T-cell (primary cell): ENCODE data around the gene OSCP1. TPM values are rescaled to one million over a fixed set of nuclear protein-coding genes. Genes with fewer than 3 reads are reported as not detected.
A peak's percentile ranks its signal among the peaks of the same experiment; 100 is the strongest.

ENCODE experiments used
- ATAC-seq, 4 experiments: fragments of 200-7000 bp in 3 of 4; fragments of 150-1000 bp in 1 of 4; cut with Tn5 transposase; replicated peaks in 1 of 4; 1 replicate in 3 of 4; 2 replicates in 1 of 4; pipeline ENCODE4 v1.10.0; 2021; ENCODE audit warnings: moderate library complexity in 3 of 4, mild to moderate bottlenecking in 2 of 4, moderate number of reproducible peaks in 1 of 4
- CTCF ChIA-PET, 2 donors: fragments of 300-600 bp; sonication (Branson Sonifier 250); formaldehyde crosslinking; loops; one replicate each; lab custom pipeline; 2022; ENCODE audit warnings: antibody characterized with exemption in 2 of 2; lab: Charles Lee
- POLR2A ChIA-PET, 2 donors: fragments of 300-600 bp; sonication (Branson Sonifier 250); formaldehyde crosslinking; loops; one replicate each; lab custom pipeline; 2022; ENCODE audit warnings: antibody characterized with exemption in 2 of 2; lab: Charles Lee
- DNase-seq, 35 experiments: peaks; one replicate each; pipeline versions ENCODE4 v3.0.0 to v3.0.0-alpha.2; 2013 to 2023
- H3K27ac ChIP-seq: one replicate; pipeline ENCODE4 v1.5.1; 2013; ENCODE audit warnings: low read length
- H3K27me3 ChIP-seq, 2 experiments: replicated peaks in 1 of 2; 1 replicate in 1 of 2; 2 replicates in 1 of 2; pipeline versions ENCODE4 v1.6.1 to v1.7.0; 2013; ENCODE audit warnings: low read length in 1 of 2, mixed read lengths in 1 of 2; ENCODE audit not compliant: control insufficient read depth in 2 of 2, insufficient read depth in 2 of 2; ENCODE audit errors: extremely low read depth in 1 of 2
- H3K36me3 ChIP-seq, 2 donors: 1 replicate in 1 of 2; 2 replicates in 1 of 2; pipeline versions ENCODE4 v1.6.1 to v1.7.0; 2013; ENCODE audit warnings: low read length in 1 of 2; ENCODE audit not compliant: control insufficient read depth in 2 of 2, insufficient read depth in 1 of 2; ENCODE audit errors: extremely low read depth in 1 of 2
- H3K4me1 ChIP-seq, 2 experiments: 1 replicate in 1 of 2; 2 replicates in 1 of 2; pipeline versions ENCODE4 v1.6.1 to v1.7.0; 2013; ENCODE audit warnings: low read length in 2 of 2, mixed read lengths in 1 of 2; ENCODE audit not compliant: insufficient read depth in 2 of 2, control insufficient read depth in 1 of 2; ENCODE audit errors: extremely low read depth in 1 of 2
- H3K4me3 ChIP-seq, 2 donors: 1 replicate in 1 of 2; 2 replicates in 1 of 2; pipeline versions ENCODE4 v1.5.1 to v1.7.0; 2013; ENCODE audit warnings: mild to moderate bottlenecking in 2 of 2, low read length in 1 of 2, moderate library complexity in 1 of 2; ENCODE audit not compliant: control insufficient read depth in 1 of 2; ENCODE audit errors: extremely low read depth in 1 of 2
- H3K9me3 ChIP-seq: 2 replicates; pipeline ENCODE4 v1.7.0; 2013
- H3K27ac Mint-ChIP-seq, 2 donors: one replicate each; pipeline ENCODE4 v1.8.0; 2020 to 2021; ENCODE audit warnings: mild to moderate bottlenecking in 2 of 2, mixed read lengths in 2 of 2
- H3K27me3 Mint-ChIP-seq, 2 donors: one replicate each; pipeline ENCODE4 v1.8.0; 2021 to 2022; ENCODE audit warnings: mixed read lengths in 2 of 2
- H3K36me3 Mint-ChIP-seq: one replicate; pipeline ENCODE4 v1.8.0; 2021; ENCODE audit warnings: mixed read lengths
- H3K4me1 Mint-ChIP-seq, 3 donors: one replicate each; pipeline ENCODE4 v1.8.0; 2020 to 2022; ENCODE audit warnings: mixed read lengths in 3 of 3, mild to moderate bottlenecking in 1 of 3
- H3K4me3 Mint-ChIP-seq, 3 donors: one replicate each; pipeline ENCODE4 v1.8.0; 2020 to 2022; ENCODE audit warnings: mild to moderate bottlenecking in 3 of 3, mixed read lengths in 3 of 3, moderate library complexity in 3 of 3
- H3K9me3 Mint-ChIP-seq, 3 donors: one replicate each; pipeline ENCODE4 v1.8.0; 2020 to 2022; ENCODE audit warnings: mixed read lengths in 3 of 3
- WGBS: methylation state at CpG from one replicate; pipeline ENCODE4 v1.1.5; 2013; ENCODE audit warnings: missing lambda C conversion rate; ENCODE audit not compliant: insufficient coverage; 5-methylcytosine and 5-hydroxymethylcytosine counted together
- total RNA-seq, 35 experiments: library from RNA in 6 of 35; stranded (reverse) in 6 of 35; fragments of 120-200 nt in 1 of 35; gene quantifications; one replicate each; pipeline versions ENCODE4 v1.2.1 to v1.2.4 and lab custom pipeline; 2013 to 2026

The OSCP1 gene
- total RNA-seq, 5 donors from 2014 or later (not counting 1 experiment from before 2014, with no cell fraction given), result 0.32 to 1.3 (median 0.68) TPM

DNA sequence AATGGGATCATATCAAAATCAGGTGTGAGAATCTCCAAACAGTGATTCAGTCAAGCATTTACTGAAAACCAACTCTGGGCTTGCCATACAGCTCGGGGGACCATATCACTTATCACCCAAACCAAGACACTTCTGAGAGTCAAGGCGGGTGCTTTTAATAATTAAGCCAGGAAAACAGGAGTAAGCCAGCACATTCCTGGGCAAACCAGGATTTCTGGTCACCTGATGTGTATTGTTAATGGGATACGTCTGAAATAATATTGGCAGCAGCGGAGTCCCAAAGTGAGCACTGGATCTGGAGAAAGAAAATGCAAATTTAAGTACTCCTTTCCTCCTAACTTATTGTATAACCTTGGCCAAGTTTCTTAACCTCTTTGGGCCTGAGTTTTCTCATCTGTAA lies 17.6 kb downstream of the OSCP1 start:
- Mint-ChIP-seq H3K9me3 (no peaks in the 10 kb centered on the region), H3K4me3 (no peak overlapping the region), H3K27me3 (peaks cover 0 to 10% of the 10 kb centered on the region in 2 donors), H3K27ac (no peak overlapping the region), H3K4me1 (no peaks in the 10 kb centered on the region), H3K36me3 (peaks cover 4% of the 10 kb centered on the region)
- no peak overlapping the region for H3K4me3 ChIP-seq
- peaks cover 0 to 2% of the 10 kb centered on the region in 2 experiments for H3K27me3 ChIP-seq
- DNase-seq (no peak), ATAC-seq (no peak)
- no peaks in the 10 kb centered on the region for H3K36me3 ChIP-seq
- ChIA-PET CTCF (no interaction called here), POLR2A (interaction anchor here in 1 of 2 donors (0.5 kb wide), 1 partner anchor 9 kb away, joined by 5 read pairs; no protein-coding TSS in a partner anchor)
- H3K9me3 ChIP-seq, result no peaks in the 10 kb centered on the region
- no peaks in the 10 kb centered on the region for H3K4me1 ChIP-seq
- H3K27ac ChIP-seq, result no peak overlapping the region
- no CpG with 5 or more reads among the region's 4 CpGs for WGBS

DNA sequence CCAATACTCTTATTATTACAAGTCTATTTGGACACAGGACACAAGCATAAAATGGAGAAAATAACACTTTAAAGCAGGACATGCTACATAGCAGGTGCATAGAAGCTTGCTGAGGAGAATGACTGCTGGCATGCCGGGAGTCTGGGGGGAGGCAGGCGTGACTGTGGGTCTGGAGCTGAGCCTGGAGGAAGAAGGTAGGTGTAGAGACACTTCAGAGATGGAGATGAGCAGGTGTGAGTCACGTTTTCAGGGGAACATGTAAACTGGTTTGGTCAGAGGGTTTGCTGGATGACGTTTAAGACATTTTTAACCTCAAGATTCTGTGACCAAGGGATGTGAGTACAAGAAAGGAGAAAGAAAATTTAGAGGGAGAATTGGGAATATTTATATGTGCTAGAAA lies 24.5 kb downstream of the OSCP1 start:
- Histone ChIP-seq H3K27me3 (peaks cover 0 to 2% of the 10 kb centered on the region in 2 experiments), H3K36me3 (no peaks in the 10 kb centered on the region), H3K27ac (no peak overlapping the region), H3K4me1 (peaks cover 0 to 7% of the 10 kb centered on the region in 2 experiments), H3K9me3 (no peaks in the 10 kb centered on the region), H3K4me3 (no peak overlapping the region)
- no peaks in the 10 kb centered on the region for H3K9me3 Mint-ChIP-seq
- H3K27me3 Mint-ChIP-seq, result peaks cover 0 to under 1% of the 10 kb centered on the region in 2 donors
- no peak overlapping the region for H3K27ac Mint-ChIP-seq
- CTCF ChIA-PET, result interaction anchor here in 1 of 2 donors (0.7 kb wide), 1 partner anchor 116 kb away, joined by 3 read pairs; no protein-coding TSS in a partner anchor
- no peak overlapping the region for H3K4me3 Mint-ChIP-seq
- peaks cover under 1% of the 10 kb centered on the region for H3K36me3 Mint-ChIP-seq
- POLR2A ChIA-PET, result interaction anchor here in 1 of 2 donors (0.5 kb wide), 1 partner anchor 1391 kb away, joined by 4 read pairs; no protein-coding TSS in a partner anchor
- peaks cover 7 to 9% (median 8%) of the 10 kb centered on the region in 3 donors for H3K4me1 Mint-ChIP-seq
- ATAC-seq, result no peak
- DNase-seq, result no peak
- WGBS, result 43% methylated on average over 4 of the region's 4 CpGs

DNA sequence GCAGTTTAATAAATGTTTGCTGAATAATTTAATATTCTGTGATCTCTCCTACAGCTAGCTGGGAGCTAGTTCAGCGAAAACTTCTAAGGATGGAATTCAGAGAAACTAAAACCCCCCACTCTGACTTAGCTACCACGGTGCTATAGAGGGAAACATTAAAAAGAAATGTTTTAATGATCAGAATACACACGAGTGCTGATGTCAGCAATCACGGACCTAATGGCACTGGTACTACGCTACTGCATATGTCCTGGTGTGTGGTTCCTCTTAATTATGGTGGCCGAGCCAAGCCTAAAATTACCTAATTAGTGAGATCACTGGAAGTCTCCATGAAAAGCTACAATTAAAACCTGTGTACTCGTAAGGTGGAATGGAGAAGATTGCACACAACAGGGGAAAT lies 28.6 kb downstream of the OSCP1 start:
- Mint-ChIP-seq H3K36me3 (no peaks in the 10 kb centered on the region), H3K4me3 (peak overlapping the region in 1 of 3 donors; percentile 69), H3K9me3 (no peaks in the 10 kb centered on the region), H3K27ac (peak overlapping the region; percentile 95 to 98), H3K4me1 (peaks cover 25 to 29% (median 26%) of the 10 kb centered on the region in 3 donors), H3K27me3 (no peaks in the 10 kb centered on the region)
- ChIA-PET CTCF (interaction anchor here (0.5 to 1.8 kb wide), 6 partner anchors 35 to 272 kb away, joined by 3 to 6 read pairs (median 4); partner anchors contain the start of gene TRAPPC3 (in 1 of the 2)), POLR2A (no interaction called here)
- Histone ChIP-seq H3K27me3 (no peaks in the 10 kb centered on the region), H3K36me3 (no peaks in the 10 kb centered on the region), H3K9me3 (no peaks in the 10 kb centered on the region), H3K4me1 (peaks cover 14 to 18% of the 10 kb centered on the region in 2 experiments), H3K27ac (no peak overlapping the region), H3K4me3 (no peak overlapping the region)
- no peak for ATAC-seq
- DNase-seq, result no peak
- 90% methylated on average over 3 of the region's 7 CpGs for WGBS

DNA sequence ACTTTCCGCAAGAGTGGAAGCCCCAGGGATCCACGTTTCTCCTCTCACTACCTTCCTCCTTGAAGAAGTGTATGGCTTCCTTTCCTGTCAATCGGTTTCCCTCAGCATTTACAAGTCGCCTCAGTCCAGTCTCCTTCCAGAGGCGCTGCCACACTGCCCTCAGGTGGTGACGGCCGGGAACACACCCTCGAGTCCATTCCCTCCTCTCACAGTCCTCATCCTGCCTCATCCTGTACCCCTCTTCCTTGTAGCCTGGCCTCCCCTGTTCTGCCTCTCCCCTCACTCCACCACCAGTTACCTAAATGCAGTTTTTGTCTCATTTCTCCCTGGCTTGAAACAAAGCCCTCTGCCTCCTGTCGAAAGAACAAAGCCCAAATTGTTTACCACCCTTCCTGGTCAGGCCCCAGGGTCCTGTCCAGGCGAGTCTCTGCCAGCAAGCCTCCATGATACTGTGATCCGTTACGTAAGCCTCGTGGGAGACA lies 29.4 kb downstream of the OSCP1 start:
- Histone ChIP-seq H3K27me3 (no peaks in the 10 kb centered on the region), H3K36me3 (no peaks in the 10 kb centered on the region), H3K4me3 (peak overlapping the region in 1 of 2 donors; percentile 1), H3K9me3 (no peaks in the 10 kb centered on the region), H3K4me1 (peaks cover 14 to 18% of the 10 kb centered on the region in 2 experiments), H3K27ac (peak overlapping the region; percentile 59)
- Mint-ChIP-seq H3K27ac (peak overlapping the region; percentile 95 to 98), H3K27me3 (no peaks in the 10 kb centered on the region), H3K4me3 (peak overlapping the region; percentile 40 to 69 (median 67)), H3K4me1 (peaks cover 25 to 29% (median 26%) of the 10 kb centered on the region in 3 donors), H3K9me3 (no peaks in the 10 kb centered on the region), H3K36me3 (no peaks in the 10 kb centered on the region)
- DNase-seq, result peak; percentile 65 to 94 (median 84)
- peak; percentile 96 to 99 (median 98) for ATAC-seq
- WGBS, result 21% methylated on average over 12 of the region's 13 CpGs
- ChIA-PET POLR2A (no interaction called here), CTCF (interaction anchor here in 1 of 2 donors (1.2 to 2.7 kb wide), 4 partner anchors 24 to 79 kb away, joined by 3 to 12 read pairs (median 4); no protein-coding TSS in a partner anchor)

DNA sequence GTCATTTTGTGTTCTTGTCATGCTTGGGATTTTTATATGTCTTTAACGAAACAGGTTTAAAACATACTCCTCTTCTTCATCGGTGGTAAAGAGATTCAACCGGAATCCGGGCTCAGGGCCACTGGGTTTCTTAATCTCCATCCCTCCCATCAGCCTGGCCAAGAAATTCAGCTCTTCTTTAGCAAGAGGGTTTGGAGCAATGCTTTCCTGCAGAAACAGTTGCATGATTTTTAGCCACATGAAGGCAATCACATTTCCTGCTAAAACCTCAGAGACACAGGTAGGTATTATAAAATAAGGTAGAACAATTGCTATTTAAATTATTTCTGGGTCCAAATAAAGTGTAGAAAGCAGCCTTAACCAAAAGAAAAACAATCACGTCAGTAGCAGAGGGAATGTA lies 29.8 kb downstream of the OSCP1 start:
- ATAC-seq, result peak; percentile 41 to 69 (median 64)
- Mint-ChIP-seq H3K27ac (peak overlapping the region; percentile 95 to 98), H3K9me3 (no peaks in the 10 kb centered on the region), H3K4me1 (peaks cover 25 to 29% (median 26%) of the 10 kb centered on the region in 3 donors), H3K36me3 (no peaks in the 10 kb centered on the region), H3K4me3 (peak overlapping the region; percentile 40 to 69 (median 67)), H3K27me3 (no peaks in the 10 kb centered on the region)
- CTCF ChIA-PET, result interaction anchor here (0.6 to 2.7 kb wide), 7 partner anchors 23 to 1013 kb away, joined by 3 to 12 read pairs (median 4); partner anchors contain the start of gene LSM10 (in 1 of the 2)
- Histone ChIP-seq H3K4me3 (peak overlapping the region in 1 of 2 donors; percentile 1), H3K4me1 (peaks cover 14 to 18% of the 10 kb centered on the region in 2 experiments), H3K27ac (peak overlapping the region; percentile 59), H3K27me3 (no peaks in the 10 kb centered on the region), H3K36me3 (no peaks in the 10 kb centered on the region), H3K9me3 (no peaks in the 10 kb centered on the region)
- POLR2A ChIA-PET, result no interaction called here
- DNase-seq, result peak in 1 of 35 experiments; percentile 1
- no CpG with 5 or more reads among the region's 5 CpGs for WGBS

DNA sequence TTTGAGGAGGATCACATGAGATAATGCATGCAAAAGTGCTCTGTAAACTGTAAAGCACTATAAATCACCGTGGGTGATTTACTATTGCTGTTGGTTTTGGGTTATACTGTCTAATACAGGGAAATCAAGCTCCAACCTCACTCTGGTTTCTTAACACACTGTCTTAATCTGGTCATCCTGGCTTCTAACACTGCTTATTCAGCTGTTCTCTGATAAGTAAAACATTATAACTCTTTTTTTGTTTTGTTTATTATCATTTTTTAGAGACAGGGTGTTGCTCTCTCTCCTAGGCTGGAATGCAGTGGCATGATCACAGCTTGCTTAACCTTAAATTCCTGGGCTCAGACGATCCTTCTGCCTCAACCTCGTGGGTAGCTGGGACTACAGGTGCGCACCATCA lies 30.7 kb downstream of the OSCP1 start:
- CTCF ChIA-PET, result interaction anchor here (0.6 to 2.7 kb wide), 11 partner anchors 10 to 1012 kb away, joined by 3 to 12 read pairs (median 3); partner anchors contain the start of gene LSM10 (in 1 of the 2)
- Mint-ChIP-seq H3K27me3 (no peaks in the 10 kb centered on the region), H3K9me3 (no peaks in the 10 kb centered on the region), H3K27ac (no peak overlapping the region), H3K4me3 (no peak overlapping the region), H3K36me3 (no peaks in the 10 kb centered on the region), H3K4me1 (peaks cover 25 to 29% (median 26%) of the 10 kb centered on the region in 3 donors)
- ATAC-seq, result no peak
- POLR2A ChIA-PET, result no interaction called here
- no peaks in the 10 kb centered on the region for H3K9me3 ChIP-seq
- no peak for DNase-seq
- no peaks in the 10 kb centered on the region for H3K36me3 ChIP-seq
- H3K27me3 ChIP-seq, result no peaks in the 10 kb centered on the region
- WGBS, result 90% methylated on average over 3 of the region's 4 CpGs
- H3K4me3 ChIP-seq, result no peak overlapping the region
- no peak overlapping the region for H3K27ac ChIP-seq
- peaks cover 14 to 18% of the 10 kb centered on the region in 2 experiments for H3K4me1 ChIP-seq
